CD4-positive, alpha-beta T cell treated with Interleukin-12 subunit alpha and Interleukin-12 subunit beta, for 1 hour (primary cell): ENCODE measurements around the gene KLHL7.

Experiments used
- DNase-seq: peaks from one replicate; pipeline ENCODE4 v3.0.0-alpha.2; 2020

The KLHL7 gene

DNA sequence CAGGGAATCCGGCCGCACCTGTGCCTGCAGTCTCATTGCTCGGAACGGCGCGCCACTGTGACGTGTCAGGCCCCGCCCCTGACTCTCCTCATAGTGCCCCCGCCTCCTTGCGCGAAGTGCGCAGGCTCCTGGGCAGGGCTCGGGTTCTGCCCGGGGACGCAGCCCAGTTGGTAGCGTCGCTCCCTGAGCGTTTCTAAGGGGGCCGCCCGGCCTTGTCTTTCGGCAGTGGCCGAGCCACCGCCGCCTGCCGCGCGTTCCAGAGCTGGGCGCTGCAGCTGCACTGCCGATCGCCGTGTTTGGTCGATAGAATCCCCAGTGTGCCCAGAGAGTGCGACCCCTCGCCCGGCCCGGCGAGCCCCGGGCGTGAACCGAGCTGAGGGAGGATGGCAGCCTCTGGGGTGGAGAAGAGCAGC is at the start of gene KLHL7:
TSS of gene KLHL7 (plus strand) at position 142 of the 413 bp plus-strand sequence. CDS start at position 384, 242 bp downstream.
- peak; percentile 94 for DNase-seq

- no peak for DNase-seq
These were observed 47.0 kb upstream of the KLHL7 start for GRCh38 chr7:23058408-23059096.

DNA sequence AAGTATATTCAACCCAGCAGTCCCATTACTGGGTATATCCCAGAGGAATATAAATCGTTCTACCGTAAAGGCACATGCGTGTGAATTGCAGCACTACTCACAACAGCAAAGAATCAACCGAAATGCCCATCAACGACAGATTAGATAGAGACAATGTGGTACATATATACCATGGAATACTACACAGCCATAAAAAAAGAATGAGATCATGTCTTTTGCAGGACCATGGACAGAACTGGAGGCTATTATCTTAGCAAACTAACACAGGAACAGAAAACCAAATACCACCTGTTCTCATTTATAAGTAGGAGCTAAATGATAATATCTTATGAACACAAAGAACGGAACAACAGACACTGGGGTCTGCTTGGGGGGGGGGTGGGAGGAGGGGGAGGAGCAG is 44.3 kb upstream of the KLHL7 start:
- no peak for DNase-seq

GRCh38 chr7:23062452-23062851 is 43.1 kb upstream of the KLHL7 start:
- DNase-seq, result no peak

DNA sequence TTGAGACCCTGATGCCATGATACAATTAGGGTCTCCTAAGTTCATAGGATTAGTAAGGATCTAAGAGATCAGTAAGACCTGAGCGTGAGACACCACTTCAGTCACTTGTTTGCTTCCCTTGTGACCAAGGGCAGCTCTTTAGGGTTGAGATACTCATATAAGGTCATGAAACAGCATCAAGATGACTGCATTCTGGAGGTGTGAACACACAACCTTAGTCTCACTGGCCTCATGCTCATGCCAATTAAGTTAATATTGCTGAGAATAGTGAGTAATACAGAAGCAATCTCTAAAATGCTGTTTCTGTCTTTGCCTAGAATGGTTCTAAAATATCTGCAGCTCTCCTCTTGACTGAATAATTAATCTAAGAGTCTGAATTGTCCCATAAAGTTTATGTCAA is 39.6 kb upstream of the KLHL7 start:
- DNase-seq, result no peak

DNA sequence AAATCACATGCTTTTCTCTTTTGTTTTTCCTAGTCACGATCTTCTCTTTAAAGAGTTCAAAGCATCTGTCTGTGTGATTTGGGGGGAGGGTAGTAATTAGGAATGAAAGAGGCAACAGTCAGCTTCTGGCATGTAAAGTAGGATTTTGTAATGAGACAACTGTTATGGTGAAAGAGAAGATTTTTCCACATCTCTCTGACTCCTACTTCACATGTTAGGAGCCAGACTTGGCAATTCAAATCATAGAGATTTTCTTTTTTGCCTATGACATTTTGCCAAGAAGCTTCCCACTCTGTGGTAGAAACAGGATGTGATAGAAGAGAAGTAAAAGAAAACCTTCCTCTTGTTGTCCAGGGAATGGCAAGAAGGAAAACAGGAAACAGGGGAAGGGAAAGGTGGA is 38.3 kb upstream of the KLHL7 start:
- DNase-seq, result no peak

- no peak for DNase-seq
These were observed 33.5 kb upstream of the KLHL7 start for GRCh38 chr7:23072048-23072447.

DNA sequence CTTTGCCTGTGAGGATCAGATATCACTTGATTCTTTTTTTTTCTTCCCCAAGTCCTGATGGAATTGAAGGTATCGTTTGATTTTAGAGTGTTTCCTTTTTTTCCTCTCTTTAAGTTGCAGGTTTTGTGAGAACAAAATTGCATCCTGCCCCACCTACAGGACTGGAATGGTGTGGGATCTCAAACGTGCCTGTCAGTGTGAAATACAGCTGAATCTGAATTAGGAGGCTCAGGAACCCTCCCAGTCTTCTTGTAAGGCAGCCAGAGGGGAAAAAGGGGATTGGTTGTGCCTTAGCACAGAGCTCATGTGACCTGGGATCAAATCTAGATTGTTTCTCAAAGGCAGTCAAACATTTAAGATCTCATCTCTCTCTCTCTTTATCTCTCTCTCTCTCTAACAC is 32.7 kb upstream of the KLHL7 start:
- no peak for DNase-seq

DNA sequence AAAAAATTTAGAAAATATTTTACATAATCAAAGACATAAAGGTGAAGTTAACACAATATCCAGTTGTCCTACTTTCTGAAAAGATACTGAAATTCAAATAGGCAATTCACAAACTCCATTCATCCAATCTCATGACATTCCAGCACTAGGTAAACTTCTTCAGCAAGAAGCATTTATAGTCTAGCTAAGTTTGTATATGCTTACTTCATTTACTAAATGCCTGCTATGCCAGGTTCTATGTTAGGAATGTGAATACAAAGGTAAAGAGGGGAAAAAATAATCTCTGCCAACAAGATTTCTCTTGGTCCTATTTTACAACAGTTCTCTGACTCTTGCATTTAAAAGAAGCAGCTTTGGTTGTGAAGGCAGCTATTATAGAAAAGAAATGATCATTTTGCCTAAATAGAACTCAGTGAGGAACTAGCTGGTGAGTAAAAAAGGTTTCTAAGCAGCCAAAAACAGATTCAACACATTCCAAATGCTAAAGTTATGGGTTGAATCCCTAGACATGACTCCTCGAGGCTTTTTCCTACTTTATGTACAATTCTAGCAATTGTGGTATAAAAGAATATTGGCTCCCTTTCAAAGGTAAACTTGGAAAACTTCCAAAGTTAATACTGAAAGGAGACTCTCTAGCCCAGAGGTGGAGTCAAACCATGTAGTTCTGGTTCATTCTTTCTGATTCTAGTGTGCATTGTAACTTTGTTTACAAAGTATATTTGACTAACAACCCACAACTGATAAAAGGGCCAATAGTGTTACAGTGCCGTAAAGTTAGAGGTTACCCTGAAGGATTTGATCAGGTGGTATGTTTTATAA is 30.9 kb upstream of the KLHL7 start:
- DNase-seq, result no peak

GRCh38 chr7:23075571-23075970 is 30.0 kb upstream of the KLHL7 start:
- no peak for DNase-seq

DNA sequence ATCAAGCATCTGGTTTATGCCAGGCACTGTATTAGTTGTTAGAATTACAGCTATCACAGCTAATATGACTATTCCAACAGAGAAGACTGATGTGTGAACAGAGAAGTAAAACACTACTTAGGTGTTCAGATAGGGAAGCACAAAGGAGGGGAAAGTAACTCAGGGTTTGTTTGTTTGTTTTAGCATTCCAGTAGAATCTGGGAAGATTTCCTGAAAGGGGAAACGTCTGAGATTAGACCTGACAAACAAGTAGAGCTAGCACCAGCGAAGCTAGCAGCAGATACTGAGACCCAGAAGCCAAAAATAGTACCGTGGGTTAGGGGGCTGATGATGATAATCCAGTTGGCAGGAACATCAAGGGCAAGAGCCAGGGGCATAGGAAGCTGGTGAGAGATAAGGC is 28.8 kb upstream of the KLHL7 start:
- no peak for DNase-seq

DNA sequence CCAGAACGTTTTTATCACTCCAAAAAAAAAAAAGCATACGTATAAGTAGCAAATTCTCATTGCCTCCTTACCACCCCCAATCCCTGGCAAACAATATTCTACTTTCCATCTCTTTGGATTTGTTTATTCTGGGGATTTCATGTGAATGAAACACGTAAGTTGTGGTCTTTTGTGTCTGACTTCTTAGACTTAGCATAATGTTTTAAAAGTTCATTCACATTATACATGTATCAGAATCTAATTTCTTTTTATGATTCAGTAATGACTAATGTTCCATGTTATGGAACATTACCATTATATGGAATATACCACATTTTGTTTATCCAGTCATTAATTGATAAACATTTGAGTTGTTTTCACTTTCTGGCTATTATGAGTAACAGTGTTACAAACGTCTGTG is 12.5 kb upstream of the KLHL7 start:
- DNase-seq, result no peak

DNA sequence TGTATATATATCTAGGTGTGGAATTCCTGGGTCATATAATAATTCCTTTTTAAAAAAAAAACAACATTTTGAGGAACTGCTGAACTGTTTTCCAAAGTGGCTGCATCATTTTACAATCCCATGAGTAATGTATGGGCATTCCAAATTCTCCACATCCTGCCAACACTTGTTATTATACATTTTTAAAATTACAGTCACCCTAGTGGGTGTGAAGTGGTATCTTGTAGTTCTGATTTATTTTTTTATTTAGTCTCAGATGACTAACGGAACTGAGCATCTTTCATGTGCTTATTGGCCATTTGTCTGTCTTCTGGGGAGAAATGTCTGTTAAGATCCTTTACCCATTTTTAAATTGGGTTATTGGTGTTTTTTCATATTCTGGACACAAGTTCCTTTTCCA is 12.0 kb upstream of the KLHL7 start:
- DNase-seq, result no peak

DNA sequence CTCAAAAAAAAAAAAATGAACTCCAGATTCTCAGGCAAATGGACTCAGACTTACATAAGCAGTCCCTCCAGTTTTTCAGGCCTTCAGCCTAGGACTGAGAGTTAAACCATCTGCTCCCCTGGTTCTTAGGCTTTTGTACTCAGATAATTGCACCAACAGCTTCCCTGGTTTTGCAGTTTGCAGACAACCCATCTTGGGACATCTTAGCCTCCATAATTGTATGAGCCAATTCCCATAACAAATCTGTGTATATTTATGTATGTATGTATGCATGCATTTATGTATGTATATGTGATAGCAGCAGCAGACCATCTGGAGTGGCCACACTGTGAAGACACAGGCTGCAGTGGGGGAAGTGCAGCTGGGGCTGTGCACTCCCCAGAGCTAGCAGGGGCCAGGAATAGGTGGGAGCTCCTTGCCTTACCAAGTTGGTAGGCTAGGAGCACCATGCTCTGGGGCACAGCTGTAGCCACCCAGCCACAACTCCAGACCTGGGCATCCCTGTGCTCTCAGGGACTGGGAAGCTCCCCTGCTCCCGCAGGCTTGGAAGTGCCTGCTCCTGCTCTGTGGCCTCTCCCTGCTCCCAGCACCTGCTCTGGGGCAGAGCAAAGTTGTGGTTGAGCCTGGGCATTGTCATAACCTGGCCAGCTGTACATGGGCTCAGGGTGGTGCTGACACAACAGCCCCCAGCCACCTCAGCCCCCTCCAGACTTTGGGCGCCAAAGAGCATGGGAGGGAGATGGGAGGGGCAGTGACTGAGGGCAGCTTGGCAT is 8.9 kb upstream of the KLHL7 start:
- no peak for DNase-seq

GRCh38 chr7:23098029-23098428 is 7.6 kb upstream of the KLHL7 start:
- no peak for DNase-seq

DNA sequence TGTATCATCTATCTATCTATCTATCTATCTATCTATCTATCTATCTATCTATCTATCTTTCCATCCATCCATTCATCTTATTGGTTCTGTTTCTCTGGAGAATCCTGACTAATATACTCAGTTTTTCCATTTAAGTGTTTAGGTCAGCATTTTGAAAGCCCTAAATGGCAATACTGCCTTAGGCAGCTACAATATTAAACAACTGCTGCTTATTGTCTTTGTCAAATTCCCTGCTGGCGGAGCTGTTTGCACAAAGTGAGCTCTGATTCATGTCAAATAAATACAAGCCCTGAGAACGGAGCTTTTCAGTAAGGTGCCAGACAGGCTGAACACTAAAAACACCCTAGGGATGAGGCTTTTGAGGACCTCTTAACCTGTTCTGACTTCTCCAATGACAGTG is 7.1 kb upstream of the KLHL7 start:
- no peak for DNase-seq

GRCh38 chr7:23100697-23101096 is 4.9 kb upstream of the KLHL7 start:
- DNase-seq, result no peak

DNA sequence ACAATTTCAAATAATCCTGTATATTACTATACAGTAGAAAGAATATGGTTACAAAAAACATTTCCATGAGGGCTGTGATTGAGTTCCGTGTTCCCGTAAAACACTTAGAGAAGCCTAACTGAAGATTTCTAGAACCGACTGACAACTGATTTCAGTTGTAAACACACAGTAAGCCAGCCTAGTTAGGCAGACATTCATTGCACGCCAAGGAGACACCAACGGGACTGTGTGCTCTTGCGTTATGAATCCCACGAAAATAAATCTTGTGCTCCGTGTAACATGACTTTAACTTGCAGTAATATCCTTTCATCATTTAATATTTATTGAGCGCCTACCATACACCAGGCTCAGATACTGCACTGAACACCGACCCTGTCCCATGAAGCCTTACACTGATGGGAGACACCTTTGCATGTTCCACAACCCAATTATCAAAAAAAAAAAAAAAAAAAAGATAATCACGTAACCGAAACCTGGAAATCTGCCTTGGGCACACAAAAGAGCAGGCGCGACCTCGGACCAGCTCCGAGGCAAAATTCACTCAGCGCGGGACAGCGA is 420 bp upstream of the KLHL7 start:
- no peak for DNase-seq

- DNase-seq, result peak; percentile 47
These were observed 655 bp downstream of the KLHL7 start for GRCh38 chr7:23106057-23106822.

DNA sequence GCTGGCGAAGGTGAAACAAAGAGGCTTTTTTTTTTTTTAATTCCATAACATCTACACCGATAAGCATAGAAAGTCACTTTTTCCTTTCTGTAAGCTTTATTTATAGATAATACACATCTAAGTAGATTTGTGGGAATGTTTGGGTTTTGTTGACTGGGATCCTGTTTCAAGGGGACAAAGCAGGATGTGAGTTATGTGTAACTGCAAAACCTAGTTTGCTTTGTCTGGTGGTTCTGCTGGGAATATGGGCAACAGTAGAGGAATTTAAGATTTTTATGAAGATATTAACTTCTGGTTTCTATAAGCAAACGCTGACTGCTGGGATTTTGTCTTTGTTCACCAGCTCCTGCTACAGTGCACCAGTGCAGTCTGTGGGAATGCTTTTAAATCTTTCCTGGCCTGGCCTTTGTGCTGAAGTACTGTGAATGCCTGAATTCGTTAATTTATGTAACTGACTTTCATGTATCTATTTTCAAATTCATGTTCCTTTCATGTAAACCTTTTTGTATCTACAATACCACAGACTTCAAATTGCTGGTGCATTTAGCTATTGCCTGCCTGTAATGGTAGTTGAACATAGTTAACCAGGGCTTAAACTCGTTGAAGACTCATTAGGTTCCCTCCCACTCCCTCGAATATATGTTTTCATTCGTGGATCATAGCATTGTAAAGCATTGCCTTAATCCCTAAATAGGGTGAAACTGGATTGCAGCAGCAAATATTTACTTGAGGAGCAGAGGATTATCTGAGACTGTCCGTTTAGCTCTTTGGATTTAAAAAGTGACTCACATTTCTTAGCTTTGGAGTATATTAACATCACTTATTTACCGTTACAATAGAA is 1.5 kb downstream of the KLHL7 start:
- no peak for DNase-seq

GRCh38 chr7:23107781-23108180 is 2.2 kb downstream of the KLHL7 start:
- DNase-seq, result no peak

DNA sequence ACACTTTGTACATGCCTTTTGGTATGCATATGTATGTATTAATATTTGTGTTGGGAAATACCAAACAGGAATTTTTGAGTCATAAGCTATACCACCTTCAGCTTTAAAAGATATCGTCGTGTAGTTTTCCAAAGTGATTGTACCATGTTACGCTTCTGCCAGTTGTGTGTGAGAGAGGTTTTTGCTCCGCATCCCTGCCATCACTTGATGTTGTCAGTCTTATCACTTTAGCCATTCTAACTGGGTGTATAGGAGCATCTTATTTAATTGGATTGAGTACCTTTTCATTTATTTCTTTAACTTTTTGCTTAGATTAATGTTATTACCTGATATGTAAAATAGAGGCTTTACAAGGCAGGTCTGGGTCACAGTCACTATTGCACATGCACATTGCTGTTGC is 3.4 kb downstream of the KLHL7 start:
- DNase-seq, result no peak
